ENCODE results near the gene RBP3.

Gene RBP3

GRCh38 chr10:47406548-47406869 is 58.3 kb downstream of the RBP3 start:
- Histone ChIP-seq H3K4me3 (no peak overlapping the region), H3K27ac (no peak overlapping the region)
- TF ChIP-seq CTCF (IDR thresholded peaks at IDR 0.05): no peak
- DNase-seq (ENCODE audit: low spot score): no peak

GRCh38 chr10:47406870-47407691 is 58.9 kb downstream of the RBP3 start:
- H3K4me3 ChIP-seq: no peak overlapping the region
- no peak overlapping the region for H3K27ac ChIP-seq
- no peak for TF ChIP-seq CTCF (IDR thresholded peaks at IDR 0.05)
- DNase-seq (ENCODE audit: low spot score): no peak
